ENCODE results near the gene PCK2. TPM values are rescaled to one million over a fixed set of nuclear protein-coding genes. Genes with fewer than 3 reads are reported as not detected.

The PCK2 gene
- total RNA-seq, 4 donors from 2014 or later: 9.1 to 20.7 (median 12.5) TPM

DNA sequence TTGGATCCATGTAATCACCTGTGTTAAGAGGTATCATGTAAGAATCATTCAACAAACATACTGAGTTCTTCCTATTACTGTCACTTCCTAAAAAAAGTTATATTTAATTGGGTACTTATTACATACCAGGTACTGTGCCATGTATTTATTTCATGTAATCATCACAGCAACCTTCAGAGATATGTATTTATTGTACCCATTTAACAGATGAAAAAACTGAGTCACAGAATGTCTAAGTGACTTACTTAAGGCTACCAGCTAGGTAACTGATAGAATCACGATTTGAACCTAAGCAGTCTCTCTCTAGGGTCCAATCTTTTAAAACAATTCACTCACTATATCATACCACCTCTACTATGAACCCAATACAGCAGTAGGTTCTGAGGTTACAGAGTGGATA, 50.3 kb downstream of the PCK2 start:
- Histone ChIP-seq H3K4me3 (no peak overlapping the region), H3K27ac (replicated peaks in 1 of 4) (peak overlapping the region in 1 of 4 donors; percentile 94)
- intact Hi-C loops (cut with DNase I): loop anchor here (10.0 kb wide), 1 partner anchor 290 kb away; no protein-coding TSS in a partner anchor

DNA sequence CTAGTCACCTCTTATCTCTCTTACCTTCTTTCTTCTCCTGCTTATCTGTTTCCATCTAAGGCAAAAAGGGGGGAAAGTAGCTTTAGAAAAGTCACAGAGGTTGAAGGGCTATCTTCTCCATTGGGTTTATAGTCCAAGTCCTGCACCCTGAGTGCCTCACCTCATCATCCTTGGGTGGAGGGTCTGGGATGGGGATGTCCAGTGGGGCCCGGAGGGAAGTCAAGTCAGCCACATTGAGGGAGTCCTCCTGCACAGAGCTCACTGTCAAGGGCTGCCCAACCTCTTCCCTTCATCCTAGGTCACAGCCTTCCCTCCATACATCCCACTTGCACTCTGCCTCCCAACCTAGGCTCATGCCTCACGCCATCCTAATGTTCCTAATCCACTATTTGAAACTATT, 51.1 kb downstream of the PCK2 start:
- Histone ChIP-seq H3K4me3 (no peak overlapping the region), H3K4me1 (peaks cover 27 to 62% (median 53%) of the 10 kb centered on the region in 4 donors), H3K9me3 (no peaks in the 10 kb centered on the region), H3K27me3 (no peaks in the 10 kb centered on the region), H3K27ac (replicated peaks in 1 of 4) (peak overlapping the region; percentile 88 to 94 (median 90)), H3K36me3 (peaks cover 2 to 27% (median 21%) of the 10 kb centered on the region in 4 donors)
- no peak for TF ChIP-seq POLR2A (IDR thresholded peaks at IDR 0.05; ENCODE audit: low read depth)
- TF ChIP-seq, protein P1, sequence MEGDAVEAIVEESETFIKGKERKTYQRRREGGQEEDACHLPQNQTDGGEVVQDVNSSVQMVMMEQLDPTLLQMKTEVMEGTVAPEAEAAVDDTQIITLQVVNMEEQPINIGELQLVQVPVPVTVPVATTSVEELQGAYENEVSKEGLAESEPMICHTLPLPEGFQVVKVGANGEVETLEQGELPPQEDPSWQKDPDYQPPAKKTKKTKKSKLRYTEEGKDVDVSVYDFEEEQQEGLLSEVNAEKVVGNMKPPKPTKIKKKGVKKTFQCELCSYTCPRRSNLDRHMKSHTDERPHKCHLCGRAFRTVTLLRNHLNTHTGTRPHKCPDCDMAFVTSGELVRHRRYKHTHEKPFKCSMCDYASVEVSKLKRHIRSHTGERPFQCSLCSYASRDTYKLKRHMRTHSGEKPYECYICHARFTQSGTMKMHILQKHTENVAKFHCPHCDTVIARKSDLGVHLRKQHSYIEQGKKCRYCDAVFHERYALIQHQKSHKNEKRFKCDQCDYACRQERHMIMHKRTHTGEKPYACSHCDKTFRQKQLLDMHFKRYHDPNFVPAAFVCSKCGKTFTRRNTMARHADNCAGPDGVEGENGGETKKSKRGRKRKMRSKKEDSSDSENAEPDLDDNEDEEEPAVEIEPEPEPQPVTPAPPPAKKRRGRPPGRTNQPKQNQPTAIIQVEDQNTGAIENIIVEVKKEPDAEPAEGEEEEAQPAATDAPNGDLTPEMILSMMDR (IDR thresholded peaks at IDR 0.05): no peak
- no peak for TF ChIP-seq EP300 (IDR thresholded peaks at IDR 0.05)
- TF ChIP-seq POLR2AphosphoS5 (IDR thresholded peaks at IDR 0.05): no peak
- WGBS: 97% methylated on average over 2 of the region's 2 CpGs
- DNase-seq (ENCODE audit: extremely low spot score): no peak
- intact Hi-C loops (cut with DNase I): loop anchor here (10.0 kb wide), 1 partner anchor 290 kb away; no protein-coding TSS in a partner anchor

More for the DNA sequence above, 50.3 kb downstream of the PCK2 start:
- no peak for TF ChIP-seq POLR2A (IDR thresholded peaks at IDR 0.05; ENCODE audit: low read depth)
- no peak for TF ChIP-seq EP300 (IDR thresholded peaks at IDR 0.05)
- TF ChIP-seq POLR2AphosphoS5 (IDR thresholded peaks at IDR 0.05): no peak
- TF ChIP-seq, protein P1 (IDR thresholded peaks at IDR 0.05): no peak
- 95% methylated on average over 1 of the region's 1 CpG for WGBS
- DNase-seq (ENCODE audit: extremely low spot score): no peak
- H3K9me3 ChIP-seq: no peaks in the 10 kb centered on the region
- peaks cover 34 to 62% (median 55%) of the 10 kb centered on the region in 4 donors for H3K4me1 ChIP-seq
- H3K36me3 ChIP-seq: peaks cover 0 to 21% (median 15%) of the 10 kb centered on the region in 4 donors
- no peaks in the 10 kb centered on the region for H3K27me3 ChIP-seq

- WGBS: 17% methylated on average over 9 of the region's 9 CpGs
- peak overlapping the region; percentile 63 to 92 (median 78) for H3K4me3 ChIP-seq
- no peak for TF ChIP-seq EP300 (IDR thresholded peaks at IDR 0.05)
- TF ChIP-seq, protein P1 (IDR thresholded peaks at IDR 0.05): no peak
- no peak for TF ChIP-seq POLR2A (IDR thresholded peaks at IDR 0.05; ENCODE audit: low read depth)
- TF ChIP-seq POLR2AphosphoS5 (IDR thresholded peaks at IDR 0.05): no peak
- intact Hi-C loops (cut with DNase I): loop anchor here (10.0 kb wide), 1 partner anchor 289 kb away; no protein-coding TSS in a partner anchor
- H3K27me3 ChIP-seq: no peaks in the 10 kb centered on the region
- no peaks in the 10 kb centered on the region for H3K9me3 ChIP-seq
- peaks cover 8 to 33% (median 27%) of the 10 kb centered on the region in 4 donors for H3K36me3 ChIP-seq
- no peak for DNase-seq (ENCODE audit: extremely low spot score)
- peak overlapping the region; percentile 88 to 94 (median 90) for H3K27ac ChIP-seq (replicated peaks in 1 of 4)
- peaks cover 22 to 59% (median 47%) of the 10 kb centered on the region in 4 donors for H3K4me1 ChIP-seq
Measured at GRCh38 chr14:24145690-24146452, 51.8 kb downstream of the PCK2 start.

DNA sequence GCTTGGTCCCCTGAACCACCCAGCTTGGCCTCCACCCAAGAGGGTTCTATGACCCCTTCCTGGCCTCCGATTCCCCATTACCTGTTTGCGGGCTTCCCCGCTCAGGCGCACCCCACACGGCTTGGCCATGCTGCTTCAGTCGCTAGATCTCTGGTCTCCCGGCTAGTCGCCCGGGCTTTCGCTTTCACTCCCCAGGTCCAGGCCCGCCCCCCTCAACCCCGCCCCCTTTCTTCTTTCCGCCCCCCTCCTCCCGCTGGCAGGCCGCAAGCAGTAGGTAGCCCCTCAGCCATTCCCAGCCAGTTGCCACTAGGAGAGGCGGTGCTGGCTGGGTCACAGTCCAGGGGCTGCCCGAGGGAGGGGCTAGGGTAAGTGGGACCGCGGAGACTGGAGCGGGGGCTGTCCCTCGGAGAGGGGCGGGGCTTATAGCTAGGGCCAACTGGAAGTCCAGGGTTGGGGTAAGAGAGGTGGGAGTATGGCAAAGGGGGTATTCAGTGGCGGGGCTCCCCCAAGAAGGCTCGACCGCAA, 52.4 kb downstream of the PCK2 start, which contains the start of gene PSME2:
Gene PSME2, minus strand, starts transcription at position 158 of the 525 bp plus-strand sequence. Its CDS starts 29 bp downstream, at position 129.
- Histone ChIP-seq H3K4me3 (peak within 1 kb of the TSS; percentile 63 to 92 (median 78)), H3K27me3 (no peaks in the 10 kb centered on the region), H3K36me3 (peaks cover 15 to 40% (median 34%) of the 10 kb centered on the region in 4 donors), H3K4me1 (peaks cover 22 to 57% (median 46%) of the 10 kb centered on the region in 4 donors), H3K9me3 (no peaks in the 10 kb centered on the region), H3K27ac (replicated peaks in 1 of 4) (peak within 1 kb of the TSS; percentile 88 to 94 (median 90))
- peak; percentile 98 for DNase-seq (ENCODE audit: extremely low spot score)
- TF ChIP-seq POLR2AphosphoS5 (IDR thresholded peaks at IDR 0.05) (peak; percentile 29 to 71), EP300 (IDR thresholded peaks at IDR 0.05) (no peak), POLR2A (IDR thresholded peaks at IDR 0.05; ENCODE audit: low read depth) (no peak)
- TF ChIP-seq, protein P1 (IDR thresholded peaks at IDR 0.05): no peak
- WGBS: 0% methylated on average over 15 of the region's 25 CpGs
- intact Hi-C loops (cut with DNase I): loop anchor here (10.0 kb wide), 1 partner anchor 288 kb away; no protein-coding TSS in a partner anchor
